ENCODE measurements around the gene ATP23. TPM values are rescaled to one million over a fixed set of nuclear protein-coding genes. Genes with fewer than 3 reads are reported as not detected.
A peak's percentile ranks its signal among the peaks of the same experiment; 100 is the strongest.

Gene ATP23
- total RNA-seq, 2 experiments from 2014 or later, result 14.9 to 16.3 TPM

- H3K36me3 Mint-ChIP-seq, result no peaks in the 10 kb centered on the region
- intact Hi-C loops (cut with micrococcal nuclease), result loop anchor here (5.0 kb wide), 1 partner anchor 327 kb away; no protein-coding TSS in a partner anchor
- H3K9me3 Mint-ChIP-seq, result no peaks in the 10 kb centered on the region
- H3K4me3 Mint-ChIP-seq, result no peak overlapping the region
- DNase-seq, result no peak
- ChIA-PET POLR2A (no interaction called here), CTCF (interaction anchor here (1.1 to 1.8 kb wide), 2 partner anchors 13 to 127 kb away, joined by 3 to 4 read pairs; partner anchors contain the start of gene TSFM)
- peaks cover 5% of the 10 kb centered on the region for H3K4me1 Mint-ChIP-seq (ENCODE audit: low read depth)
- H3K27me3 Mint-ChIP-seq, result peaks cover 14% of the 10 kb centered on the region
- no peak overlapping the region for H3K27ac Mint-ChIP-seq
These were observed 31.8 kb upstream of the ATP23 start for GRCh38 chr12:57909611-57910010.

DNA sequence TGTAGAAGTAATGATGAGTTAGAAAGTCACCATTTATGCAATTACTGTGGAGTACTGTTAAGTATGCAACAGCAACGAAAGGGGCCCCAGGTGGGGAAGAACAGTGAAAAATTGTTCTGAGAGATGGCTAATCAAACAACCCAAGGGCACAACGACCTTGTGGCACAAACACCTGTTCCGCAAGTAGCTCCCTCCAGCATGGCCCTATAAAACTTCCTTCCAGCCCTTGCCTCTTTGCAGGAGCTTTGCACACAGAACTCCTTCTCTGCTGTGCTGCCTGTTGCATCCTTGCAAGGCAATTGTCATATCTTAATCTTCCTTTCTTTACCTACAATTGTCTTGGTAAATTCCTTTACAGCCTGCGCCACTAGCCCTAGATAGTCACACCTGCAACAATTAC is 23.2 kb upstream of the ATP23 start:
- H3K27me3 Mint-ChIP-seq, result no peaks in the 10 kb centered on the region
- no peaks in the 10 kb centered on the region for H3K4me1 Mint-ChIP-seq (ENCODE audit: low read depth)
- POLR2A ChIA-PET, result no interaction called here
- no peak overlapping the region for H3K4me3 Mint-ChIP-seq
- H3K27ac Mint-ChIP-seq, result no peak overlapping the region
- intact Hi-C loops (cut with micrococcal nuclease), result no loop called here
- no peaks in the 10 kb centered on the region for H3K36me3 Mint-ChIP-seq
- DNase-seq, result no peak
- CTCF ChIA-PET, result no interaction called here
- H3K9me3 Mint-ChIP-seq, result no peaks in the 10 kb centered on the region

- Mint-ChIP-seq H3K4me3 (no peak overlapping the region), H3K27ac (no peak overlapping the region), H3K9me3 (no peaks in the 10 kb centered on the region), H3K36me3 (peaks cover 2% of the 10 kb centered on the region), H3K4me1 (ENCODE audit: low read depth) (no peaks in the 10 kb centered on the region), H3K27me3 (no peaks in the 10 kb centered on the region)
- ChIA-PET POLR2A (no interaction called here), CTCF (no interaction called here)
- no peak for DNase-seq
- intact Hi-C loops (cut with micrococcal nuclease), result no loop called here
These were observed 14.3 kb upstream of the ATP23 start for GRCh38 chr12:57927086-57927485.

- Mint-ChIP-seq H3K27ac (no peak overlapping the region), H3K4me3 (no peak overlapping the region), H3K9me3 (no peaks in the 10 kb centered on the region), H3K36me3 (peaks cover 4% of the 10 kb centered on the region), H3K4me1 (ENCODE audit: low read depth) (no peaks in the 10 kb centered on the region), H3K27me3 (no peaks in the 10 kb centered on the region)
- intact Hi-C loops (cut with micrococcal nuclease), result no loop called here
- no peak for DNase-seq
- POLR2A ChIA-PET, result no interaction called here
- CTCF ChIA-PET, result no interaction called here
These were observed 12.1 kb upstream of the ATP23 start for GRCh38 chr12:57929092-57929830.

- CTCF ChIA-PET, result no interaction called here
- peaks cover 4% of the 10 kb centered on the region for H3K36me3 Mint-ChIP-seq
These were observed 6.5 kb upstream of the ATP23 start for GRCh38 chr12:57934819-57935218.

DNA sequence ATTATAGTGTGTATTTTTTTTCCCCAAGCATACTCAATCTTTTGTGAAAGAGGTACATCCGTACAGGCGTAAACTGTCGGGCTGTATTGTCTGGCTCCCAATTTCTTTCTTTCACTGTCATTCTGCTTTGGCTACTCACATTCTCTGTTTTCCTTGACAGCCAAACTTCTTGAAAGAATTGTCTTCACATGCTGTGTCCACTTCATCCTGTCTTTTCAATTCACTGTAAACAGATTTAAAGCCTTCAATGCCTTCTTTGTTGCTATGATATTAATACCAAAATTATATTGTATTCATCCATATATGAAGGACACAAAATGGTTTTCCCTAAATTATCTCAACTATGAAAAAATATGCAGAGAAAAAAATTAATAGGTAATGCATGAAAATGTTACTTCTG is 6.0 kb upstream of the ATP23 start:
- intact Hi-C loops (cut with micrococcal nuclease), result no loop called here
- ChIA-PET POLR2A (no interaction called here), CTCF (interaction anchor here (0.7 kb wide), 1 partner anchor 18 kb away, joined by 3 read pairs; no protein-coding TSS in a partner anchor)
- Mint-ChIP-seq H3K36me3 (peaks cover 4% of the 10 kb centered on the region), H3K9me3 (no peaks in the 10 kb centered on the region), H3K4me1 (ENCODE audit: low read depth) (peaks cover 18% of the 10 kb centered on the region), H3K27ac (peak overlapping the region; percentile 97), H3K4me3 (peak overlapping the region; percentile 97), H3K27me3 (no peaks in the 10 kb centered on the region)
- no peak for DNase-seq

More at GRCh38 chr12:57934819-57935218, 6.5 kb upstream of the ATP23 start:
- intact Hi-C loops (cut with micrococcal nuclease), result no loop called here
- Mint-ChIP-seq H3K4me1 (ENCODE audit: low read depth) (peaks cover 16% of the 10 kb centered on the region), H3K9me3 (no peaks in the 10 kb centered on the region), H3K27me3 (no peaks in the 10 kb centered on the region), H3K4me3 (peak overlapping the region; percentile 97), H3K27ac (no peak overlapping the region)
- no peak for DNase-seq
- POLR2A ChIA-PET, result no interaction called here

DNA sequence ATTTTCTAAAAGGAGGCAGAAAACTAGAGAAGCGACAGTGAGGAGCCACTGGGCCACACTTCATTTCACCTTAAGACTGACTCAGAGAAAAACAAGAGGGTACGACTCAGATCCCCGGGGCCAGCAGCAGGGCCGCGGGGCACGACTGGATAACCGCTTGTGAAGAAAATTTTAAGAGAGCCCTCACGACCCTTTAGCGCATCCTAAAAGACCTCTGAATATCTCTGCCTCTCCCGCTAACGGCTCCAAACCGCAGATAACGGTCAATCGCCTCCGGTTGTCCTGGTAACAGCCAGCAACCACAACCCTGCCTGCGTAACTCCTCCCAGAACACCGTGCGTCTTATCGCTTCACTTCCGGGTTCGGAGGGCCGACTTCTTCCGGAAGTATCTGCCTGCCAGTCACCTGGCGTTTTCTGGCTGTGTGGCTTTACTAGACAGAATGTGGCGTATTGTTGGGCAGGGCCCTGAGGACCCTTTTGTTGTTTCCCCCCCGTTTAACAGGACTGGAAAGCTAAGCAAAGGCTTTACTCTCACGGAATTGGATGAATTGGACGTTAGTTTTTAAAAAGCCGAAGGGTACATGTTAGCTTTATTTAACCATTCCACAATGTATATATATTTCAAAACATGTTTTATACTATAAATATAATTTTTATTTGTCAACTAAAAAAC is 5.4 kb upstream of the ATP23 start:
- Mint-ChIP-seq H3K27ac (peak overlapping the region; percentile 97), H3K9me3 (no peaks in the 10 kb centered on the region), H3K4me3 (peak overlapping the region; percentile 97), H3K27me3 (no peaks in the 10 kb centered on the region), H3K36me3 (peaks cover 4% of the 10 kb centered on the region), H3K4me1 (ENCODE audit: low read depth) (peaks cover 25% of the 10 kb centered on the region)
- intact Hi-C loops (cut with micrococcal nuclease), result loop anchor here (1.0 kb wide), 1 partner anchor 37 kb away; no protein-coding TSS in a partner anchor
- ChIA-PET CTCF (interaction anchor here (0.7 kb wide), 1 partner anchor 19 kb away, joined by 3 read pairs; no protein-coding TSS in a partner anchor), POLR2A (no interaction called here)
- peak; percentile 96 for DNase-seq

DNA sequence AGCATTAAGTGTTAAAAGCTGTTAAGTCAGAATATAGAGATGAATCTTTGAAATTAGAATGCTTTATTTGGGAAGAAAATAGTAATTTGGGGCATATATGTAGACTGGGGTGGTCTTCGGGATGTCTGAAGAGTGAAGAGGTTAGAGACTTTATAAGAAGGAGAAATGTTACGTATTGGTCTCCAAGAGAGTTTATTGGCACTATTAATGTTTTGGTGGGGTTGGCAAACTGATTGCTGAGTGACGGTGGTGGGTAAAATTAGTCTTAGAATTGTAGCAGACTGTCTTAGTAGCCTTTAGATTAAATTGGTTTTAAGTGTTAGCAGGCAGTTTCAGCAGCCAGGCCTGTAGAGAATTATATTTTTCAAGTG is 4.9 kb upstream of the ATP23 start:
- ChIA-PET POLR2A (no interaction called here), CTCF (no interaction called here)
- peak overlapping the region; percentile 84 for H3K27ac Mint-ChIP-seq
- H3K36me3 Mint-ChIP-seq, result peaks cover 3% of the 10 kb centered on the region
- H3K4me3 Mint-ChIP-seq, result peak overlapping the region; percentile 73
- peaks cover 27% of the 10 kb centered on the region for H3K4me1 Mint-ChIP-seq (ENCODE audit: low read depth)
- no peak for DNase-seq
- H3K27me3 Mint-ChIP-seq, result no peaks in the 10 kb centered on the region
- intact Hi-C loops (cut with micrococcal nuclease), result loop anchor here (1.0 kb wide), 1 partner anchor 37 kb away; no protein-coding TSS in a partner anchor
- no peaks in the 10 kb centered on the region for H3K9me3 Mint-ChIP-seq

GRCh38 chr12:57939291-57939690 is 2.1 kb upstream of the ATP23 start:
- no peak for DNase-seq
- H3K4me1 Mint-ChIP-seq (ENCODE audit: low read depth), result peaks cover 47% of the 10 kb centered on the region
- H3K9me3 Mint-ChIP-seq, result no peaks in the 10 kb centered on the region
- ChIA-PET POLR2A (no interaction called here), CTCF (no interaction called here)
- intact Hi-C loops (cut with micrococcal nuclease), result no loop called here
- H3K27ac Mint-ChIP-seq, result no peak overlapping the region
- H3K36me3 Mint-ChIP-seq, result no peaks in the 10 kb centered on the region
- H3K4me3 Mint-ChIP-seq, result no peak overlapping the region
- no peaks in the 10 kb centered on the region for H3K27me3 Mint-ChIP-seq

- no peak for DNase-seq
These were observed 1.1 kb upstream of the ATP23 start for GRCh38 chr12:57940052-57940914.

DNA sequence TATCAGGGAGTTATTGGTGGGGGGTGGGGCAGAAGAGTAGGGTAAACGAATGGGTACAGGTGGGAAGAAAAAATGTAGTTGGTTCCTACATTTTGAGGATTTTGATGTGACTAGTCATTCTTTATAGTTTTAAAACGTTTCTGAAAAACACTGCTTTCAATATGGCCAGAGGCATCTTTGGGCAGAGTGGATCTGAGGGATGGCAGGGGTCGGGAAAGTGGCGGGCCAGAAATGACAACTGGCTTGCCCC is 527 bp upstream of the ATP23 start:
- Mint-ChIP-seq H3K27me3 (no peaks in the 10 kb centered on the region), H3K4me3 (peak overlapping the region; percentile 85), H3K9me3 (no peaks in the 10 kb centered on the region), H3K27ac (peak overlapping the region; percentile 93), H3K36me3 (no peaks in the 10 kb centered on the region), H3K4me1 (ENCODE audit: low read depth) (peaks cover 43% of the 10 kb centered on the region)
- ChIA-PET CTCF (interaction anchor here (1.1 kb wide), 1 partner anchor 36 kb away, joined by 4 read pairs; no protein-coding TSS in a partner anchor), POLR2A (interaction anchor here (1.4 kb wide), 1 partner anchor 96 kb away, joined by 8 read pairs; no protein-coding TSS in a partner anchor)
- intact Hi-C loops (cut with micrococcal nuclease), result loop anchor here (1.0 to 5.0 kb wide), 3 partner anchors 42 to 1656 kb away; partner anchors contain the start of gene SLC16A7
- DNase-seq, result no peak

More at GRCh38 chr12:57940052-57940914, 1.1 kb upstream of the ATP23 start:
- POLR2A ChIA-PET, result interaction anchor here (1.4 kb wide), 1 partner anchor 95 kb away, joined by 8 read pairs; no protein-coding TSS in a partner anchor
- H3K36me3 Mint-ChIP-seq, result no peaks in the 10 kb centered on the region
- intact Hi-C loops (cut with micrococcal nuclease), result loop anchor here (2.0 to 5.0 kb wide), 2 partner anchors 485 to 1657 kb away; partner anchors contain the start of gene SLC16A7
- H3K4me1 Mint-ChIP-seq (ENCODE audit: low read depth), result peaks cover 44% of the 10 kb centered on the region
- CTCF ChIA-PET, result interaction anchor here (1.1 kb wide), 1 partner anchor 35 kb away, joined by 4 read pairs; no protein-coding TSS in a partner anchor
- H3K4me3 Mint-ChIP-seq, result peak overlapping the region; percentile 85
- H3K9me3 Mint-ChIP-seq, result no peaks in the 10 kb centered on the region
- no peaks in the 10 kb centered on the region for H3K27me3 Mint-ChIP-seq
- H3K27ac Mint-ChIP-seq, result peak overlapping the region; percentile 93

Measured in activated CD4-positive, alpha-beta memory T cell treated with anti-CD3 and anti-CD28 coated beads for 36 hours (primary cell).